ENCODE measurements around the gene ZNF580.

GRCh38 chr19:55655648-55656040 lies 14.8 kb downstream of the ZNF580 start:
- TF ChIP-seq TCF12 (IDR thresholded peaks at IDR 0.05; ENCODE audit: low read depth, low read length) (no peak), HDAC2 (IDR thresholded peaks at IDR 0.05; ENCODE audit: borderline replicate concordance in 1 of 2, low read depth in 2 of 2, low read length in 2 of 2) (0 out of 4 replicates have a peak, but pooled peaks of 1 of the 2 experiments have one; percentile 73), TBP (IDR thresholded peaks at IDR 0.05; ENCODE audit: low read depth, low read length) (no peak), KDM5A (IDR thresholded peaks at IDR 0.05; ENCODE audit: low read length) (no peak; the same call in 1 of the 2 replicates), EZH2 (IDR thresholded peaks at IDR 0.05; ENCODE audit: low read depth, low read length, severe bottlenecking) (no peak), CTCF (IDR thresholded peaks at IDR 0.05; ENCODE audit: control extremely low read depth in 1 of 3, insufficient read depth in 1 of 3, low read depth in 1 of 3, low read length in 3 of 3) (no peak), CREB1 (IDR thresholded peaks at IDR 0.05) (no peak), POLR2A (IDR thresholded peaks at IDR 0.05; ENCODE audit: control extremely low read depth in 1 of 2, low read depth in 2 of 2, low read length in 2 of 2) (peak in 1 of 2 experiments; percentile 51; a peak in 1 of 3 replicates), SRF (IDR thresholded peaks at IDR 0.05; ENCODE audit: low read depth, low read length) (no peak), EGR1 (IDR thresholded peaks at IDR 0.05; ENCODE audit: borderline replicate concordance, low read depth, low read length) (no peak), PHF8 (conservative IDR thresholded peaks at IDR 0.05; ENCODE audit: low read depth, low read length) (no peak; the same call in 1 of the 2 replicates), CBX5 (IDR thresholded peaks at IDR 0.05; ENCODE audit: low read depth, low read length) (no peak)

Data from H1 (cell line).